ENCODE data around the gene RHOXF1.
"Not testable (repeated sequence)": the region's sequence is repeated elsewhere in the genome, so short reads cannot be mapped to it uniquely, and the experiment has no call there.

RHOXF1 gene, protein sequence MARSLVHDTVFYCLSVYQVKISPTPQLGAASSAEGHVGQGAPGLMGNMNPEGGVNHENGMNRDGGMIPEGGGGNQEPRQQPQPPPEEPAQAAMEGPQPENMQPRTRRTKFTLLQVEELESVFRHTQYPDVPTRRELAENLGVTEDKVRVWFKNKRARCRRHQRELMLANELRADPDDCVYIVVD

DNA sequence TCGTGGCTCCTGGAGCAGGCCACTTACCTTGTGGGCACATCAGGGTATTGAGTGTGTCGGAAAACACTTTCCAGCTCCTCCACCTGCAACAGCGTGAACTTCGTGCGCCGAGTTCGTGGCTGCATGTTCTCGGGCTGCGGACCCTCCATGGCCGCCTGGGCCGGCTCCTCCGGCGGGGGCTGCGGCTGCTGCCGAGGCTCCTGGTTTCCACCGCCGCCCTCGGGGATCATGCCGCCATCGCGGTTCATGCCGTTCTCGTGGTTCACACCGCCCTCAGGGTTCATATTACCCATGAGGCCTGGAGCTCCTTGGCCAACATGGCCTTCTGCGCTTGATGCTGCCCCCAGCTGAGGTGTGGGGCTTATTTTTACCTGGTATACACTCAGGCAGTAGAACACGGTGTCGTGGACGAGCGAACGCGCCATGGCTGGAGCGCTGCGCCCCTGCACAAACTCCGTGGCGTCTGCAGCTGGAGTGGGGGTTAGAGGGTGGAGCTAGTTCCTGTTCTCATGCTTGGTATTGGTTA lies at the start of gene RHOXF1:
Gene RHOXF1, minus strand, starts transcription at position 476 of the 526 bp plus-strand sequence. Its CDS starts 51 bp downstream, at position 425.
- Mint-ChIP-seq H3K27me3 (ENCODE audit: low read depth) (no peaks in the 10 kb centered on the region), H3K4me1 (ENCODE audit: low read depth) (no peaks in the 10 kb centered on the region), H3K27ac (no peak within 1 kb of the TSS), H3K36me3 (ENCODE audit: low read depth) (no peaks in the 10 kb centered on the region), H3K4me3 (no peak within 1 kb of the TSS), H3K9me3 (no peaks in the 10 kb centered on the region)

DNA sequence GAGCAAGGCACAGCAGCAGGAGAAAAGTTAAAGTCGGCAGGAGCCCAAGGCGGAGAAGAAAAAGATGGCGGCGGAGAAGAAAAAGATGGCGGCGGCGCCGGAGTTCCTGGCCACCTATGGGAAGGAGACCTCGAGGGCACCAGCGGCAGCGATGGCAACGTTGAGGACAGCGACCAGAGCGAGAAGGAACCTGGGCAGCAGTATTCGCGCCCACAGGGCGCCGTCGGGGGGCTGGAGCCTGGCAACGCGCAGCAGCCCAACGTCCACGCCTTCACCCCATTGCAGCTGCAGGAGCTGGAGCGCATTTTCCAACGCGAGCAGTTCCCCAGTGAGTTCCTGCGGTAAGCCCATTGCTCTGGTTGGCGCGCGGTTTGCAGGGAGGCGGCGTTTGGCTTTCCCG lies 43.4 kb upstream of the RHOXF1 start:
- not testable (repeated sequence) for H3K9me3 Mint-ChIP-seq; H3K4me1 Mint-ChIP-seq (ENCODE audit: low read depth); H3K27ac Mint-ChIP-seq; H3K4me3 Mint-ChIP-seq; H3K36me3 Mint-ChIP-seq (ENCODE audit: low read depth); H3K27me3 Mint-ChIP-seq (ENCODE audit: low read depth)

- not testable (repeated sequence) for H3K27ac Mint-ChIP-seq; H3K4me3 Mint-ChIP-seq; H3K9me3 Mint-ChIP-seq; H3K4me1 Mint-ChIP-seq (ENCODE audit: low read depth); H3K27me3 Mint-ChIP-seq (ENCODE audit: low read depth); H3K36me3 Mint-ChIP-seq (ENCODE audit: low read depth)
Measured at GRCh38 chrX:120158313-120158712, 42.6 kb upstream of the RHOXF1 start, which contains the start of gene RHOXF2. RHOXF2 (plus strand) TSS chrX:120158613; CDS start chrX:120158751, 138 bp downstream.

GRCh38 chrX:120150109-120150744 lies 34.5 kb upstream of the RHOXF1 start:
- H3K4me1 Mint-ChIP-seq (ENCODE audit: low read depth): peaks cover 17% of the 10 kb centered on the region
- H3K36me3 Mint-ChIP-seq (ENCODE audit: low read depth); H3K27ac Mint-ChIP-seq; H3K4me3 Mint-ChIP-seq; H3K27me3 Mint-ChIP-seq (ENCODE audit: low read depth); H3K9me3 Mint-ChIP-seq: not testable (repeated sequence)

DNA sequence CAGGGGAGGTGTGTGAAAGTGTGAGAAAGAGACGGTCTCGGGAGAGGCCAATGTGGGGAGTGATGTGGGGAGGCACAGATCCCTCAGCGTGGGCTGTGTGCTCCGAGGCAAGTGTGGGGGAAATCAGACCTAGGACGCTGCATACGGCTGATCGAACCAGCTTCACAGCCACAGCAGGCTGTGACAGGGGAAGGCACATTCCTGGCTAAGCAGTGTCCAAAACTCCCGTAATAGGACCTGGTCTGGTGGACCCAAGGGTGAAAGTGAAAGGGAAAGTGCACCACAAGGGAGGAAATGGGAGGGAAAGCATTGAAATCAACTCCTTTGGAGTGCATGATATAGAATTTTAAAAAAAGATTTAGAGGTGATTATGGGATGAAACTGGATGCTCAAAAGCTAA lies 31.8 kb upstream of the RHOXF1 start:
- H3K27ac Mint-ChIP-seq: peak overlapping the region; percentile 29
- peaks cover 6% of the 10 kb centered on the region for H3K36me3 Mint-ChIP-seq (ENCODE audit: low read depth)
- peaks cover 6% of the 10 kb centered on the region for H3K9me3 Mint-ChIP-seq
- peaks cover 29% of the 10 kb centered on the region for H3K4me1 Mint-ChIP-seq (ENCODE audit: low read depth)
- H3K4me3 Mint-ChIP-seq: no peak overlapping the region
- H3K27me3 Mint-ChIP-seq (ENCODE audit: low read depth): no peaks in the 10 kb centered on the region

DNA sequence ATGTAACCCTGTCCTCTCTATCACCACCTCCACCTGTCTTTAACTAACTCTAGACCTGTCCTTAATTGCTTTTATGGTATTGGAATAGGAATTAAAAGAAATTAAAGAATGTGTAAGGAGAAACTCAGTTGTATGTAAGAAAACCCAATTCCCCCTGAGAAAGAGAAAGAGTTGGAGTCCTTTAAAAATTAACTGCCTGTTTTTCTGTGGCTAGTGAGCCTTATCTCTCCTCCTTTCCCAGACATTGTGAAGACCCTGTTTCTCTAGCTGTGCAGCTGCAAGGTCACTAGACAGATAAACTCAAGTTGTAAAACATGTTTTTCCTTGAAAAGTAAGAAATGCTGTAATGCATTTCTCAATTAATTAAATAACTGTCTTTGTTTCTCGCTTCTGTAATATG lies 30.6 kb upstream of the RHOXF1 start:
- H3K9me3 Mint-ChIP-seq; H3K4me3 Mint-ChIP-seq; H3K36me3 Mint-ChIP-seq (ENCODE audit: low read depth); H3K27me3 Mint-ChIP-seq (ENCODE audit: low read depth): not testable (repeated sequence)
- Mint-ChIP-seq H3K4me1 (ENCODE audit: low read depth) (peaks cover 31% of the 10 kb centered on the region), H3K27ac (peak overlapping the region; percentile 81)

DNA sequence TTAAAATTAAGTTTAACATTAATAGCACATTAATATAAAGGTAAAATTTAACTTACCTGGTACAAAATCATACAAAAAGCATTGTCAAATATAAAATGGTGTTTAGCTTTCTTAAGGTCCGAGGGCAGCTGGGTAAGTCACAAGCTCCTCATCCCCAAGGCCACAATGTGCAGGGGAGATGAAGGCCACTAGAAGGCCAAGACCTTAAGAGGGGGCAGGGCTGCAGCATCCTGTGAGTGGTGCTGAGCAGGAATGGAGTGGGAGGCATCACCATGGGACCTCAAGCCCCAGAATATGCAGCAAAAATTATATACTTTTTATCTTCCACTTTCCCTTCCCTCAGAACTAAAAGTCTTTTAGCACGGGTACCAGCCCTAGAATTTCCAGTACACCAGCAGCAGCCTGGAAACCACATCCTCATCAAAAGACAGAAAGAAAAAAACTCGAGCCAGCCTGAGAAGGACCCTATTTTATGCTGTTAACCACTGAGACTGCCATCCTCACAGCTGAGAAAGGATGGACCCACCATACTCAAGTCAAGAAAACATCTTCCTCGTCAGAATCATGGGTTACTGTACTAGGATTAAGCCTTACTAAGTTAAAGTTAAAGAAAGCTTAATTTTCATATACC lies 29.7 kb upstream of the RHOXF1 start:
- Mint-ChIP-seq H3K4me3 (no peak overlapping the region), H3K27ac (peak overlapping the region; percentile 81), H3K4me1 (ENCODE audit: low read depth) (peaks cover 31% of the 10 kb centered on the region), H3K9me3 (peaks cover 6% of the 10 kb centered on the region), H3K27me3 (ENCODE audit: low read depth) (no peaks in the 10 kb centered on the region), H3K36me3 (ENCODE audit: low read depth) (peaks cover 10% of the 10 kb centered on the region)

DNA sequence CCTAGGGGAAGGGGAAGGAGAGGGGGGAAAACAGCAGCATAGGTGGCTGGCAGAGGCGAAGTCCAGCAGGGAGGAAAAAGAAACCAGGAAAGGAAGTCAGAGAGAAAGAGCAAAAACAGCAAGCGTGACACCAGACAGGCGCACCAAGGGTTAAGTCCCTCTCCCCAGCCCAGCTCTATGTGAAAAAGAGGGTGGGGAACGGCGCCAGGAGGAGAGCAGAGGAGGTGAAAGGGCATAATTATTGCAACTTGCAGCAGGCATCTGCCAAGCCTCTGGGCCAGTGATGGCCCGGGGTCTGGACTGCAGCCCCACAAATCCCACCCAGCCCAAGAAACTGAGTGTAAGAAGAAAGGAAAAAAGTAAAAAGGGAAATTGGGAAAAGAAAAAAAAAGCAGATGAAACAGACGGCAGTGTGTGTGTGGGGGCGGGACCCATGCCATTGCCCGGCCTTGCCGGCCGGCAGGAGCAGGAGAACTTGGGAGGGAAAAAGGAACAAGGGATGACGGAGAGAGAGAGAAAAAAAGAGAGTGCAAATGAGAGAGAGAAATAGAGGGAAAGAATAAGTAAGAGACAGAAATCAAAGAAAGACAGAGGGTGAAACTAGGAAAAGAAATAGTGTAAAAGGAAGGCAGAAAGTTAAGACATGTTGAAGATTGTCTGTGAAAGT lies 28.6 kb upstream of the RHOXF1 start:
- H3K27me3 Mint-ChIP-seq (ENCODE audit: low read depth): no peaks in the 10 kb centered on the region
- peaks cover 31% of the 10 kb centered on the region for H3K4me1 Mint-ChIP-seq (ENCODE audit: low read depth)
- H3K27ac Mint-ChIP-seq: peak overlapping the region; percentile 75
- peaks cover 6% of the 10 kb centered on the region for H3K9me3 Mint-ChIP-seq
- H3K4me3 Mint-ChIP-seq: peak overlapping the region; percentile 46
- peaks cover 10% of the 10 kb centered on the region for H3K36me3 Mint-ChIP-seq (ENCODE audit: low read depth)

GRCh38 chrX:120140293-120140981 lies 24.7 kb upstream of the RHOXF1 start:
- H3K9me3 Mint-ChIP-seq: no peaks in the 10 kb centered on the region
- peaks cover 23% of the 10 kb centered on the region for H3K4me1 Mint-ChIP-seq (ENCODE audit: low read depth)
- H3K27me3 Mint-ChIP-seq (ENCODE audit: low read depth): no peaks in the 10 kb centered on the region

DNA sequence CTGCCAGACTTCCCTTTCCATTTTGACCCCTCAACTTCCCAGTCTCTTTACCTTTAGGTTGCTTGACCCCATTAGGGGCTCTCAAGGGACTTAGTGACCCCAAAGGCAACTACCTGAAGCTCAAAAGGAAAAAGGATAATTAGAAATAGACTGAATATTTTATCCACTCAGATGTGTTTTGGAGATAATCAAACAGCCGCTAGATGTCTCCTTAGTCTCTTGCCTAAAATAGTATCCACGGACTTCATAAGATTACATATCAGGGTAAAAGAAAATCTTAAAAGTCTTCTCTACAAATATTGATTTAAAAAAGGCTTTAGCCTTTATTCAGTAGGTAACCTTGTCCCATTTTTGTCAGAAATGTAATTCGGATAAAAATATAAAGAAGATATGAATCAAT lies 21.7 kb upstream of the RHOXF1 start:
- Mint-ChIP-seq H3K9me3 (no peaks in the 10 kb centered on the region), H3K4me3 (no peak overlapping the region), H3K27ac (no peak overlapping the region), H3K36me3 (ENCODE audit: low read depth) (peaks cover 3% of the 10 kb centered on the region), H3K4me1 (ENCODE audit: low read depth) (peaks cover 9% of the 10 kb centered on the region), H3K27me3 (ENCODE audit: low read depth) (no peaks in the 10 kb centered on the region)

More at GRCh38 chrX:120140293-120140981, 24.7 kb upstream of the RHOXF1 start:
- Mint-ChIP-seq H3K4me3 (no peak overlapping the region), H3K27ac (no peak overlapping the region), H3K36me3 (ENCODE audit: low read depth) (peaks cover 10% of the 10 kb centered on the region)

DNA sequence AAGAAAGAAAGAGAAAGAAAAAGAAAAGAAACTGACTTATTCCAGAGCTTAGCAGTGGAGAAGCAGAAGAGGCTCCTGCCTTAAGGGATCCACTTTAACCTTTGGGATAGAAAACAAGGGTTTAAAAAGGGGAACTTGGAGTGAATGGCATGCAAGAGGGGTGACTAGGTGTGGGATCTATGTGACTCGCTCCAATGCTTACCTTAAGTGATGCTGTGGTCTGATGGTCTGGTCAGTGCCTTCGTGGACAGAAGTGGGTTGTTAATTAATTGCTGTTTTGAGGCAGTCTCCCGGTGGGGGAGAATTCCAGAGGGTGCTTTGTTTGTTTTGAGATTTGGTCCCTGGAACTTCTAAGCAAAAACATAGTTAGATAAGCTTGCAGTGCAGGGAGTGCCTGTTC lies 21.1 kb upstream of the RHOXF1 start:
- no peaks in the 10 kb centered on the region for H3K9me3 Mint-ChIP-seq
- peaks cover 3% of the 10 kb centered on the region for H3K36me3 Mint-ChIP-seq (ENCODE audit: low read depth)
- no peaks in the 10 kb centered on the region for H3K27me3 Mint-ChIP-seq (ENCODE audit: low read depth)
- H3K27ac Mint-ChIP-seq: no peak overlapping the region
- no peak overlapping the region for H3K4me3 Mint-ChIP-seq
- peaks cover 8% of the 10 kb centered on the region for H3K4me1 Mint-ChIP-seq (ENCODE audit: low read depth)

- H3K4me1 Mint-ChIP-seq (ENCODE audit: low read depth): peaks cover 8% of the 10 kb centered on the region
- peak overlapping the region; percentile 23 for H3K4me3 Mint-ChIP-seq
- H3K36me3 Mint-ChIP-seq (ENCODE audit: low read depth): peaks cover 3% of the 10 kb centered on the region
- no peaks in the 10 kb centered on the region for H3K9me3 Mint-ChIP-seq
- no peaks in the 10 kb centered on the region for H3K27me3 Mint-ChIP-seq (ENCODE audit: low read depth)
- H3K27ac Mint-ChIP-seq: peak overlapping the region; percentile 72
Measured at GRCh38 chrX:120136128-120136527, 20.4 kb upstream of the RHOXF1 start.

DNA sequence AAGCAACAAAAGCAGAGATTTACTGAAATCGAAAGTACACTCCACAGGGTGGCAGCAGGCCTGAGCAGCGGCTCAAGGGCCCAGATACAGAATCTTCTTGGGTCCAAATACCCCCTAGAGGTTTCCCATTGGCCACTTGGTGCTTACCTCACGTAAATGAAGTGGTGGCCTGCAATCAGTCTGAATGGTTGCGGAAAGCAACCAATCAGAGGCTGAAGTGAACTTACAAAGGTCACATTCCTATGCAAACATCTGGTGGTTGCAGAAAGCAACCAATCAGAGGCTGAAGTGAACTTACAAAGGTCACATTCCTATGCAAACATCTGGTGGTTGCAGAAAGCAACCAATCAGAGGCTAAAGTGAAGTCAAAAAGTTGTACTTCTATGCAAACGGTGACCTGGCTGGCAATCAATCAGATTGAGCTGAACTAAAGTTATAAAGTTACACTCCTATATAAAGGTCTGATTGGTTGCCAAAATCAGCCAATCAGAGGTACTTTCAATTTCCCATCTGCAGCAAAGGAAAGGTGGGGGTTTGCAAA lies 12.7 kb upstream of the RHOXF1 start:
- not testable (repeated sequence) for H3K36me3 Mint-ChIP-seq (ENCODE audit: low read depth); H3K27me3 Mint-ChIP-seq (ENCODE audit: low read depth); H3K27ac Mint-ChIP-seq; H3K4me1 Mint-ChIP-seq (ENCODE audit: low read depth); H3K4me3 Mint-ChIP-seq; H3K9me3 Mint-ChIP-seq

DNA sequence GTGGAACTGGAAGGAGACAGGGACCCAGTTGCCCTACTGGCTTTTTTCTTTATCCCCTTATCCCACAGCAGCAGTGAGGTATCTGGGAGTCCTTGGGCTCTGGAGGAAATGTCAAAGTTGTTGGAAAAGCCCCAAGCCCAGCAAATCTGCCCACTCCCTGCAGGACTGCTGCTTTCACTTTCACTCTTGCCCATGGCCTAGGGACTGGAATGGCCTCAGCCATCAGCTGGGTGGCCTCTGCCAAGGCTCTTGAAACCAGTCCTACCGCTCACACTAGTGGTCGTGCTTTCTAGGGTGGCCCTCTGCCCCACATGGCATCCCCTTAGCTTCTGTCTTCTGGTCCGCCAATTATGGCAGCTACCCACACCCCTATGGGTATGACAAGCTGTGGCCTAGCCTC lies 9.7 kb upstream of the RHOXF1 start:
- Mint-ChIP-seq H3K4me1 (ENCODE audit: low read depth) (peaks cover 5% of the 10 kb centered on the region), H3K27me3 (ENCODE audit: low read depth) (peaks cover 3% of the 10 kb centered on the region), H3K27ac (no peak overlapping the region), H3K9me3 (no peaks in the 10 kb centered on the region), H3K36me3 (ENCODE audit: low read depth) (no peaks in the 10 kb centered on the region), H3K4me3 (no peak overlapping the region)
